ENCODE results near the gene RAB36.

The RAB36 gene

DNA sequence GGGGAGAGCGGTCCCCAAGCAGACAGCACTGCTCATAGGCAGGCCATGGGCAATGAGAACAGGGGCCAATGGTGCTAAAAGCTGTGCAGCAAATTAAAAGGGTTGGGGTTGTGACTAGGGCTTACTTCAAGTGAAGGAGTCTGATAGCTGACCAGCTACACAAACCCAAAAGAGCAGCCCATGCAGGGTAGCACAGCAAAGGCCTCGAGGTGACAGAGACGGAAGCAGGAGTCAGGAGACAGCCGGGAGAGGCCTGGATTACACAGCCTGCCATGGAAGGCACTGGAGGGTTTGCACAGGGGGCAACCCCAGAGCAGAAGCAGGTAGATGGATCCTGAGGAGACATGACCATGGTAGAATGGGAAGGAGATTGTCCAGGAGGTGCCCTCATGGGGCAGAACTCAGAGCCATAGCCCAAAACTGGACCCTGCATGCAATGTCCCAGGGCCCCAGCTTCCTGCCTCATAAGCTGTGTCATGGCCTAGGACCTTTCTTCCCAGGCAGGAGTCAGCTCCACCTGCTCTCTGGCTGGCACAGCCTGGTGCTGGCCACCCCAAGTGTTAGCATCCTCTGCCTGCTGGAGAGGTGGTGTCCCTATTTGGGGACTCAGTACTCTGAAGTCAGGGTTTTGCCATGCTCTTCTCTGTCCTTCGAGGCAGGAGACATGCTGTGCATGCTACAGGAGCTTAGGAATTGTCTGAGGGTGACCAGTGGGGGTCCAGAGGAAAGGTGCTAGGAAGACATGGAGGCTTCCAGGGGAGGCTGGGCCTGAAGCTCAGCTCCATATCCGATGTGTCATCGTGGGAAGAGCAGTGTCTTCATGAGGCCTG is 36.8 kb upstream of the RAB36 start:
- no peak for DNase-seq (ENCODE audit: low read depth in 2 of 2)

DNA sequence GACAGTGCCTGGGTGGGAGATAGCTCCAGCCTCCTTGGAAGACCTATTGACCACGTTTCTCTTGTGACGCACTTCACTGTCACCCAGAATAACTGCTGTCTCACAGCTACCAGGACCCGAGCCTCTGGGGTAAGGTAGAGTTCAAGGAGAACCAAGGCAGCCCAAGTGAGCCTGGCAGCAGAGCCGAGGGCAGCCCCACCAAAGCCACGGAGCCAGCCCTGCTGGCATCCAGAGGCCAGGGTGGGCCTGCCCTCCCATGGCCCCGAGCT is 36.3 kb upstream of the RAB36 start:
- DNase-seq (ENCODE audit: low read depth in 2 of 2), result no peak

DNA sequence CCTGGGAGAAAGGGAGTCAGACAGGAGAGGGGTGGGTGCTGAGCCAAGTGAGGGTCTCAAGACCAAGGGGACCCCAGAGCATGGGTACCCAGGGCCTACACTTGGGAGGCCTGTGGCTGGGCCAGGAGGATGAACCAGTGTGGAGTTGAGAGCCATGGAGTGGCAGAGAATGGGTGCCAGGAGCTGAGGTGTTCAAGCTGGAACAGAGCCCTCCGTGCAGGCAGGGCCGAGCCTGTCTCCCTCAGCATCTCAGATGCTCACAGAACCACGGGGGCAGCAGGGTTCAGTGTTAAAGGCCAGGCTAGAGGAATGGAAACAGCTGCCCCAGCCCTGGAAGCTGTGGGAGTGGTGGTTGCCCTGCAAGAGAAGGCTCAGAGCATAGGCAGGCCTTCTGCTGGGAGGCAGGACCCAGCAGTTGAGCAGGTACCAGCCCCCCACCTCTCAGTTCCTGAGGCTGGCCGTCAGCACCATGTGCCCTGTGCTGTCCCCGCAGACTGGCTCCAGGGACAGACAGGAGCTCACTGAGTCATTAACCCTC is 35.8 kb upstream of the RAB36 start:
- DNase-seq (ENCODE audit: low read depth in 2 of 2), result no peak

DNA sequence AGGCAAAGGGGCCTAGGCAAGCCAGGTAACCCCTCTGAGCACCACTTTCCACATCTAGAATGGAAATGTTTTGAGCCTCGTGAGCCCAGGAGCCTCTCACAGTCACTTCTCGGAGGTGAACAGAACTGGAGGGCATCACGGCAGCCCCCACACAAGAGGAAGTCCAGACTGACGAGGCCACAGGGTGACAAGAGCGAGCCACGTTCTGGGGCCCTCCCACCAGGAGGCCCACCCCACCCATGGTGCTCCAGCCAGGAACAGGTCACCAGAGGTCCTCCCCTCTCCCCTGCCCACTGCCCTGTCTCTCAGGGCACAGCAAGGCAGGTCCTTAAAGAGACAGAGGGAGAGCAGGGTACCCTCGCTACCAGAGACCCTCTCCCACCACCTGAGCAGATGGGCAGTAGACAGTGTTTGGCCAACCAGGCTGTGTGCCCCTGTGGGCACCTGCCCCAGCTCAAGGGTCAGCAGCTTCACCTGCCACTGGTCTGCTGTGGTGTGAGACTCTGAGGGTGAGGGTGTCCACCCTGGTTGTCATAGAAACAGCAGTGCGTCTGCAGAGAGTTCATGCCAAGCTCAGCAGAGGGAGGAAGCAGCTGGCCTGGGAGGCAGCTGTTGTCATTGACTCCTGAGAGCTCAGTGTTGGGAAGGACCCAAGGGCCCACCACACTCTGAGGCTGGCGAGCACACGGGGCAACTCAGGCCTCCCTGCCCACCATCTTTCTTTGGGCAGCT is 34.9 kb upstream of the RAB36 start:
- DNase-seq (ENCODE audit: low read depth in 2 of 2), result no peak

DNA sequence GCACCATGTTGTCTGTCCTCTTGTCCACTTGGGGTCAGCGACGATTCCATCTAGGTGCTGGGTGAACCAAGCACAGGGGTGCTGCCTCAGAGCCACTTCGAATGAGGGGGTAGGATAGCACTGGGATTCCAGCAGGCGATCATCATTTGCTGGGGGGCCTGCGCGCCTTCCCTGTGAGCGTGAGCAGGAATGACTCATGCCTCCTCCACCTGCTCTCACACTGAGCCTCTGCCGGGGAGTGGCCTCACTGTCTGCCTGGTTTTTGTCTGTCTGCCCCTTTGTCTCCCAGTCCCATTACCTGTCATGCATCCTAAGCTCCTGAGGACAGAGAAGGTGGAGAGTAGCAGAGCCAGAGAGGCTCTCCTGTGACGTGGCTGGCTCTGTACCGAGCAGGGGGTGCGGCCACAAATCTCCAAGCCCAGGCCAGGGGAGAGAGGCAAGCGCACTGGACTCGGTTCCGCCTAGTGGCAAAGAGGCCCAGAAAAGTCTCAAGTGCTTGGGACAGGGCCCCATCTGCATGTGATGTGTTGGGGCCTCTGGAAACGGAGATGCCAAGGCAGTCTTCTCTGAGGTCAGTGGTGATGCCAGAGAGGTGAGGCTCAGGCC is 34.3 kb upstream of the RAB36 start:
- no peak for DNase-seq (ENCODE audit: low read depth in 2 of 2)

DNA sequence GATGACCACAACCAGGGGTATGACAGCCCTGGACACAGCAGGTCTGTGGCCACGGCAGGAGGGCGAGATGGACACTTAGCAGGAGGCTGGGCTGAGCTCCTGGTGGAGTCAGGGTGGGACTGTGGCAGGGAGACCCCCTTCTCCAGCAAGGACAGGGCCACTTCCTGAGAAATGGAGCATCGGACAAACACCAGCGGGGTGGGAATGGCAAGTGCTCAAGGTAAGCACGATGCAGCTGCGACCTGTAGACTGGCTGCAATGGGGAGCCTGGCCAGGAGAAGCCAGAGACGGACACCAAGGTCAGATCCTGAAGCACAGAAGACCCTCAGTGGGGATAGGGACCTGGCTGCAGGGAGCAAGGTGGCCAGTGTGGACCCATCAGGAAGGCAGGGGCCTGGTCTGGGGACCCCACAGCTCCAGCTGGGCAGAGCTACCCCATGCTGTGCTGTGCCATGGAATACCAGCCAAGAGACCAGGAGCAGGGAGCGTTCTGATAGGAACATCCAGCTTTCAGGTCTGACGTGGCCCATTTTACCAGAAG is 32.7 kb upstream of the RAB36 start:
- DNase-seq (ENCODE audit: low read depth in 2 of 2), result no peak

DNA sequence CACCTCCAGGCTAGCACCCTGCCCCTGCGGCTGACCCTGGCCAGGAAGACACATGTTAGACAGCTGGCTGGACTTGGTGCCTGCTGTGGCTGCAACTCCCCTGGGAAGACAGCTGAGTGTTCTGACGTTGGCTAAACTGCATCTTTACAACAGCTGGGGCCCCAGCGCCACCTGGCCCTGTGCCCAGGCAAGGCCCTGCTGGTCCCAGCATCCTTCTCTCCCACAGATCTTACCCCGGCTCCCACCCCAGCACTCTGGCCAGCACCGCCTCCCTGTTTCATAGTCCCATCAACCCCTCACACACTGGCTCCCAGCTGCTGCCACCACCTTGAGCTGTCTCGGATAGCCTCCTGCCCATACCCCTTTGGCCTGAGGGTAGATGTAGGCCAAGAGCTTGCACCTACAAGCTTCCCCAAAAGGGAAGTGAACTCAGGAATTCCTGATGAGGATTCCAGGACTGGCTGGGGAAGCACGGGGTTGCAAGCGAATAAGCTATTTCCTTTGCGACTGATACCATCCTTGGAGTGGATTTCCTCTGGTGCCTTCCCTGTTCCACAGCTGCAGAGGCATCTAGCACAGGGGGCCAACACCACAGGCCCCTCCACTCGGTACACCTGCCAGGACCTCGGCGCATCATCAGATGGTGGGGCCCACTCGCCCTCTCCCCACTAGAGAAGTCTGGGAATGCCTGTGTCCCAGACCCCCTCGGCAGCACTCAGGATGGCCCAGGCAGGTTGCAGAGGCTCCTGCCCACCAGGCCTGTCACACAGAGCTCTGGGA is 32.0 kb upstream of the RAB36 start:
- no peak for DNase-seq (ENCODE audit: low read depth in 2 of 2)

DNA sequence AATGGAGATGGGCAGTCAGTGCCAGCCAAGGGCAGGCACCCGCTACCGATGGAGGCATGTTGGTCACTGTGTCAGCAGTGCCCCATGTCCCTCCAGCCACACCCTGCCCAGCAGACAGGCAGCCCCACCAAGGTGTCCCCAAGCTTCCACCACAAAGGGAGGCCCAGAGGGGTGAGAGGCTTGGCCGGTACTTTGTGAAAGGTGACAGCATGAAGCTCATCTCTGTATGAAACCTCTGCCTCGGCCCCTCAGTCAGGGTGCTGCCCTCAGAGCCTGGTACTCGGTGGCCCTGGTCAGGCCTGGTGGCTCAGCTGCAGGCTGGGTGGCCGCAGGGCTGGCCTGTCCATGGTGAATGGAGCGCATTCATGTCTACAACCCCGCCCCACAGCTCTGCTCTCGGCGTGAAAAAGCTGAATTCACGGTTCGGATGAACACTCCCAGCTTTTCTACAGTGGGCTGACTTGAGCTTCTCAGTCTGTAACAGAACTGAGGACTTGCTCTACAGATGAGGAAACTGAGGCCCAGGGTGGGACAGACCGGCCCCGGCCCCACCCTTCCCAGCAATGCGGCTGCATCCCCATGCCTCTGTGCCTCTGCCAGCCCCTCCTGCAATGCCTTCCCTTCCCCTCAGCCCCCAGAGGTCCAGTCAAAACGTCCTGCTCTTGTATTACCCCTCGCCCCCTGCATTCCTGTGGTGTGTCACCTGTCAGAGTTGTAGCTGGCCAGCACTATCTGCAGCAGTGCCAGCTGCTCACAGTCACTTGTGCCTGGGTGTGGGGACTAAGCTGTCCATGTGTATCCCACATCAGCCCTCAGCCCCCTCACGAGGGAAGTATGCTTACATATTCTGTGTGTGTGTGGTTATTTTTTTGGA is 31.2 kb upstream of the RAB36 start:
- DNase-seq (ENCODE audit: low read depth in 2 of 2), result no peak

DNA sequence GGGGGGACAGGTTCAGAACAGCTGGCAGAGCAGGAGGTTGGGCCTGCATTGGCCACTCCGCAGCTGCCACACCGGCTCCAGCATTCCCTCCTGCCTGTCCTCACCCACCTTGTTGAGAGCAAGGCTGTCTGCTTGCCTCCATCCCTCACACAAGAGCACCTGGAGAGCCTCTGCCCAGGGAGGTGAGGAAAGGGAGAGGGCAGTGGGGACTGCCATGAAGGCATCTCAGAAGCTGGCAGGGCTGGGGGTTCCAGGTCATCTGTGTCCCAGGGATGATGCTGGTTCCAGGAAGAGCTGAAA is 30.6 kb upstream of the RAB36 start:
- no peak for DNase-seq (ENCODE audit: low read depth in 2 of 2)

DNA sequence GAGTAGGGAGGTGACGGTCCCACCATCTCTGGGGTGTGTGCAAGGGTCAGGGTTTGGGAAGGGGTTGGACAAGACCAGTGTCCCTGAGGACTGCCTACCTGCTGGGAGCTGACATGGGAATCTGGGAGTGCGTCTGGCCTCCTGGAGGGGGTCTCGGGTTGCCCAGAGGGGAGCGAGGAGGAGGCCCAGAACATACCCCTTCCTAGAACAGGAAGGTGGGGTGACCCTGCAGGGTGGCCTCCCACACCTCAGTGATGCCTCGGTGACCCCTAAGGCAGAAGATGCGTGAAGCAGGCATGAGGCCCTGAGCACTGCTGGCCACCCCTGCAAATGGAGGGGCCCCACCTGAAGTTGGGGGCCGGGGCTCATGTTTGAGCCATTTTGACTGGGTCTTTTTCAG is 29.9 kb upstream of the RAB36 start:
- DNase-seq (ENCODE audit: low read depth in 2 of 2), result no peak

DNA sequence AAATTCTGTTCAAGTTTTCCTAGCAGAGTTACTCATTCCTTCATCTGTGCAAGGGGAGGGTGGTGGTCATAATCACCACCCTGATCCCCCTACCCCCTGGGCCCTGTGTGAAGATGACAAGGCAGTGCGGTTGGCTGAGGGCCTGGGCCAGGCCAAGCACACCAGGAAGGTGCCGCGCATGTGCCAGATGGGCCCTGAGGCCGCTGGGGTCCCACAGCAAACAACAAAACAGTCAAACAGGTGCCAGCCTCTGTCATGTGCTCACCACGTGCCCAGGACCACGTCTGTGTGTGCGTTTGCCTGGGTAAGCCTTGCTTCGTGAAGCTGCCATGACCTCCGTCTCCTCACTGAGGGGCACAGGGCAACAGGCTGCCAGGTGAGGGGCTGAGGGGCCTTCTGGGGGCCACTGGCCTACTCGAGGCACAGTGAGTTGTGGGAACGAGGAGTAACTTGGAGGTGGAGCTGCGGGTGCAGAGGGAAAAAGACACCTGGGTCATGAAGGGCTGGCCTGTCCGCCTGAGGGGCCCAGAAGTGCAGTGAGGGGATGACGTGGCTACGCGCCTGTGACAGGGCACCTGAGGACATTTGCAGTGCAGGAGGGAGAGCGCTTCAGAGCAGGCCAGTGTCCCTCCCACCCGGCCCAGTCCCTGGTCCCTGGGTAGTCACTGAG is 29.3 kb upstream of the RAB36 start:
- DNase-seq (ENCODE audit: low read depth in 2 of 2), result no peak

DNA sequence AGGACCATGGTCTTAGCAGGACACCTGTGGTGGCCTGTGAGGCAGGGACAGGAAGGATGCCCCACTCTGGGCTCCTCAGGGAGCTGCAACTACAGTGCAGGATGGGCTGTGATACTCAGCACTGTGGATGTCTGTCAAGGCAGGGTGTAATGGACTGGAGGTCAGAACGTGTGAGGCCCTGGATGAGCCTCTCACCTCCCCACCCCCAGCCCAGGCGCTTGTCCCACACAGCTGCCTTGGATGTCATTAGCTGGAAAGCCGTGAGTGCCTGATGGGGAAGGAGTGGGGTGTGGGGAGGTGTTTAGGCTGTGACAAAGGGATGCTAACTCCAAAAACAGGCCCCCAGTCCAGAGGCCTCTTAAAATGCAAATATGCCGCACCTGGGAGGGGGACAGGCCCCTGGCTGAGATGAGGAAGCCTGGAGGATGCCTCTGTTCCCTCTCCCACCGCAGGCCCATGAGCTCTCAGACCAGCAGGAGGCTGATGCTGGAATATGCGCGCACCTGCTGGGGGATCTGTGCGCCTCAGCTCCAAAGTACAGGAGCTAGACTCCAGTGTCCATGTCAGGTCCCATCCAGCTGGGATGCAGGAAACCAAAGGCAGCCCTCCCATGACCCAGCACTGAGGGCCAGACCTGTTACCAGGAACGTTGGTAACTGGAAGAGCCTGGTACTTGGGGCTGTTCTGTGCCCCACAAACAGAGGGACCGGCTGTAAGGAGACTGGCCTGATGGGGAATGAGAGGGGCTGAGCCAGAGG is 28.6 kb upstream of the RAB36 start:
- DNase-seq (ENCODE audit: low read depth in 2 of 2), result no peak

DNA sequence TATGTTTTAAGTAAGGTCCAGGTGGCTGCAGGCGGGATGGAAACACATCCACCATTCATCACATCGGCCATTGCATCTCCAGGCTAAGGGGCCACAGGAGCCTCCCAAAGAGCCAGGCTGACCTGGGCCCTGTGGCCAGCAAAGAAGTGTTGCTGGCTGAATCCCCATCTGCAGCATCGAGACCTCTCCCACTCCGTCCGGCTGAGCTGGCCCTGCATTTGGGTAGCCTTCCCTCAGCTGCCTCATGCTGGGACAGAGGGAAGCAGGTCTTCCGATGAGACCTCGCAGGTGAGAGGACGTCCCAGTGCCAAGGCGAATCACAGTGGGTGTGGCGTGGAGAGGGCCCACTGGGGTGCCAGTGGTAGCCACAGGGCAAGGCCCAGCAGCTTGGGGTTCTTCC is 28.0 kb upstream of the RAB36 start:
- DNase-seq (ENCODE audit: low read depth in 2 of 2), result no peak

DNA sequence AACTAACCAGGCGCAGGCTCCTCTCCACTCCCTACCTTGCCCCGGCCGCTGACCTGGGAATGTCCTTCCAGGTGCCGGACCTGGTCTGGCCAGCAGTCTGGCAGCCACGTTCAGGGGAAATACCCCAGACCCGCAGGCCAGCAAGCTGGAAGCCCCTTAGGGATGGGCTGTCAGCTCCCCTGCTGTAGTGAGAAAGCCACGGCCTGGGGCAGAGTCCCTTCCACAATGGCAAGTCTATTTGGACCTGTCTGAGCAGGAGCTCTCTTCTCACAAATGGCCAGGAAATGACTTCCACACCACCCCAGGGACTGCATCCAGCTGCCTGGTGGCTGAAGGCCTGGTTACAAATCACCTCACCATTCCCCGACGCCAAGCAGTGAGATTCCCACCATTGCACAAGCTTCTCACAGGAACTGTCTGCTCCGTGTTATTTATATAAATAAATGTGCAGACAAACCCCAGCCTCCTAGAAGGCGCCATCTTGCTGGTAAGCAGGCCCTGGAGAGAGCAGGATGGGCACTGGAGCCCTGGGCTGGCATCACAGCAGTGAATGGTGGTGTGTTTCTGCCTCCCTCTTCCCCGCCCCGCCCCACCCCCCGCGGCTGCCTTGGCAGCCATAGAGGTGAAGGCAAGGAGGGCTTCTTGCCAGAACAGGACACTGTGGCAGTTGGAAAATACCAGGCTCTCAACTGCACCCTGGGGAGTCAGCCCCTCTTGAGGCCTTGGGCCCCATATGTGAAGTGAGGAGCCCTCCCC is 27.2 kb upstream of the RAB36 start:
- no peak for DNase-seq (ENCODE audit: low read depth in 2 of 2)

DNA sequence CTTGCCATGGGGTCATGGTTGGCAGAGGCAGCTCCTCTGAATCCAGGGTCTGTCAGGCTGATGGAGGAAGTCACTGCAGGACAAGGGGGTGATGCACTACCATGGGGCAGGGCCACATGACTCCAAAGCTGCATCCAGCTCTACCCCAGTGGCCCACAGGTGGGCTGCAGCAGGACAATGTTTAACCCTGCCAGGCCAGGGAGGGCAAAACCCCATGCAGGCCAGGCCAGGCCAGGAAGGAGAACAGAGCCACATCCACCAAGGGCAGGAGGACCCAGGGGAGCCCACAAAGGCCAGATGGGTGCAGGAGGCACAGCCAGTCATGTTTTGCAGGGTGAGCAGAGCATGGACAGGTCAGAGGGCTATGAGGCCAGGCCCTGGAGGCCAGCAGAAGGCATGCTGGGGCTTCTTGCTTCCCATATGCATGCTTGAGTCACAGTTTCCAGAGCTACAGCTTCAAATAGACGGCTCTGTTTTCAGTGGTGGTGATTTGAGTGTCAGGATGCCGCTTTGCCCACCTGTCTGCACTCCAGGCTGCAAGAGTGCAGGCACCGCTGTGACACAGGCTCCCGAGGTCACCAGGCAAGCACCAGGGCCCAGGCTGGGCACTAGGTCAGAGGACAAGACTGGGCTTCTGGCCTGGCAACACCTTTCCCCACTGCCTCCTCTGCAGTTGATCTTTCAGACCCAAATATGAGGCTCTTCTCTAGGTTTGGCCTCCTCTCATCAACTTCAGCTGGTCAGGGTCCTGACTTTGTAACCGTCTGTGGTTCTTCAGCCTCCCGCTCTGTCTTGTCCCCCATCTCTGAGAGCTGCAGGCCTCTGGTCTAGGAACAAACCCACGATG is 26.4 kb upstream of the RAB36 start:
- no peak for DNase-seq (ENCODE audit: low read depth in 2 of 2)

DNA sequence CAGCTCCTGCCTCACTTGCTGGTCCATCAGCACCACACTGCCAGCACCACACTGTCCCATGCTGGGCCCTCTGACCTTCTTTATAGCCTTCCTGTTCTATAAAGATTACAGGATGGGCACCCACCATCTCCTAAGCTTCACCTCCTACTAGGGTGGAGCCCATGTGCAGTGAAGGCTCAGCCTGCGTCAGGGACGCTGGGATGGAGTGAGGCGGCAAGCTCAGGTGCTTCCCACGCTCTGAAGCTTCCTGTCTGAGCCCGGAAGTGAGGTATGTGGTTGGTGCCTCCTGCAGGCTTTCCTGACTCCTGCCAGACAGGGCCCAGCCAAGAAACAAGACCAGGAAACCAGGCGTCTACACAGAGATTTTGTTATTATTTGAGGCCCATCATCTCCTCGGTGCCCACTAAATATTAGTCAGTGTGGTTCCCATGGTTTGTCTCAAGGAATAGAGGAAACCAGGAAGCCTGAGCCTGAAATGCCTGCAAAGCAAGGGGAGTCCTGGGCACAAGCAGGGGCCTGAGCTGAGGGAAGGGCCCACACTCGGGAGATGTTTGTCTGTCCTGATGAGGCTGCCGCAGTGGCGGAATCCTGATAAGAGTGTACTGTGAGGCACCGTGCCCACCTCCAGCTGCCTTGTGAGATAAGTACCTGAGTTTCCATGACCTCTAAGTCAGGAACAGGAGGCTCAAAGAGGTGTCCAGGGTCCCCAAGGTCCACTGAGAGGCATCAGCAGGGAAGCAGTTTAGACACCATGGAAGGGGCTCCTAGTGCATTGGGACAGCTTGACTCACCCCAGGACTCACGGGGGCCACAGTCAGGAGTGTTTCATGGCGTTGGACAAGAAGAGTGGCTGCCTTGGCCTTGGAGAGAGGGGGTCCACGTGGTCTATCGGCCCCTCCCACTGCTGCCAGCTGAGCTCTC is 25.5 kb upstream of the RAB36 start:
- peak in 1 of 2 donors; percentile 20 for DNase-seq (ENCODE audit: low read depth in 2 of 2)

DNA sequence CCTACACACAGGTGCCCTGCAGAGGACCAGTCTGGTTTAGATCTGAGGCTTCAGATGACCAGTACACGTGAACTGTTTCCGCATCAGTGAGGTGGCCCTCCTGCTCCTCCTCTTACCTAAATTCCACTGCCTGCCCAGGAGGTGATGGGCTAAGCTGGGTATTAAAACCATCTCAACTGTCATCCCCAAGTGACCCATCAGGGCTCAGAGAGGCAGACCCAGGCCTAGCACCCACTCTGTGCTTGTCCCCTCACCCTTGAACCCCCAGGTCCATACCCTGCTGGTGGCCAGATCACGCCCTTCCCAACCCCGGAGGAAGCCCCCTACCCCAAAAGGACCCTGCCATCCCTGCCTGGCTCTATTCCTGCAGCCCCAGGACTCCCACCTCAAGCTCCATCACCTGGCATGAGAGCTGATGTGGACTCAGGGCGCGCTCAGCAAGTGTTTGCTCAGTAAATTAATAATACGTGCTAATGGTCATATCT is 24.8 kb upstream of the RAB36 start:
- no peak for DNase-seq (ENCODE audit: low read depth in 2 of 2)

Measured in stimulated activated CD4-positive, alpha-beta T cell treated with anti-CD3 and anti-CD28 coated beads, Interleukin-1b, Interleukin-23, amount 100 ng/mL, for 1 hour (primary cell).